ENCODE data around the gene ARHGEF28.

- TF ChIP-seq CTCF (conservative IDR thresholded peaks at IDR 0.05; ENCODE audit: low read length) (no peak), EZH2phosphoT487 (IDR thresholded peaks at IDR 0.05; ENCODE audit: borderline replicate concordance, low read depth, low read length) (no peak)
These were observed 201.1 kb downstream of the ARHGEF28 start for GRCh38 chr5:73827106-73827450.

Data from OCI-LY7 (cell line).